Occipital lobe (tissue), 2 donors: ENCODE measurements around the gene BMP5. TPM values are rescaled to one million over a fixed set of nuclear protein-coding genes. Genes with fewer than 3 reads are reported as not detected.

ENCODE experiments used
- DNase-seq: peaks from one replicate; lab custom pipeline; 2025; lab: John Stamatoyannopoulos, UW
- total RNA-seq: library from RNA; depleted of rRNA; stranded (reverse); fragments of >200 nt; gene quantifications from one replicate; pipeline ENCODE4 v1.2.3, GENCODE V29; 2014

BMP5 gene
- total RNA-seq, 1 donor from 2014 or later, result 4.4 TPM

- no peak for DNase-seq
Measured at GRCh38 chr6:55872866-55873265, 2.5 kb downstream of the BMP5 start.

- DNase-seq, result no peak
Measured at GRCh38 chr6:55870181-55870813, 5.1 kb downstream of the BMP5 start.

DNA sequence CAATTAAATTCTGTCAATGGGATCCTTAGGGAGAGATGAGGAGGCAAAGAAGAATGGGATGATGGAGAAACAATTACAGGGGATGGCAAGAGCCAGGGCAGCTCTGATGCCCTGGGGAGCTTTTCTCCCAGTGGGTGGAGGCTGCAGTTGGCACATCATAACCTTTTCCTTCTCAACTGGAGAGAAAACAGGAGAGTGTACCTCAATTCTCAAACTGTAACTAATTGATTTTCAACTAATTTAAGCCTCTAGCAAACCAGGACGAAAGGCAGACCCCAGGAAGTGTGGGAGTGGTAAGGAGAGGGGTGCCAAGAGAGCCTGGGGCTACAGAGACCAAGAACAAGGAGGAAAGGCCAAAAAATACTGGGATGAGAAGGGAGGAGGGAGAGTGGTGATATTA lies 5.7 kb downstream of the BMP5 start:
- no peak for DNase-seq

- no peak for DNase-seq
Measured at GRCh38 chr6:55868771-55869479, 6.5 kb downstream of the BMP5 start.

DNA sequence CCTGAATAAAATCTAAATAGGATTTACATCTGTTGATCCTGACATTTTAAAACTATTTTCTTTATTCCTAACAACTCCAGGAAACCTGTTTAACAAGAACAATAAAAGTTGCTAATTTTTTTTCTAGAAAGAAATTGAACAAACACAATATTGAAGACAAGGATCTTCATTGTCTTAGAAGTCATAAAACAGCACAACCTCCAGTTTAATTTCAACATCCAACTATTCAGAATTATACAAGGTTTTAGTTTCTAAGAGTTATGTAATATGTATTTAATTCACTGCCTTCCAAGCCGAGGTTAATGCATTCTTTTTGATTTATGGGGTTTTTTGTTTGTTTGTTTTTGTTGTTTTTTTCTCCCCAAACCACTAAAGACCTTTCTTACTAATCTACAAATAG lies 7.2 kb downstream of the BMP5 start:
- no peak for DNase-seq

DNA sequence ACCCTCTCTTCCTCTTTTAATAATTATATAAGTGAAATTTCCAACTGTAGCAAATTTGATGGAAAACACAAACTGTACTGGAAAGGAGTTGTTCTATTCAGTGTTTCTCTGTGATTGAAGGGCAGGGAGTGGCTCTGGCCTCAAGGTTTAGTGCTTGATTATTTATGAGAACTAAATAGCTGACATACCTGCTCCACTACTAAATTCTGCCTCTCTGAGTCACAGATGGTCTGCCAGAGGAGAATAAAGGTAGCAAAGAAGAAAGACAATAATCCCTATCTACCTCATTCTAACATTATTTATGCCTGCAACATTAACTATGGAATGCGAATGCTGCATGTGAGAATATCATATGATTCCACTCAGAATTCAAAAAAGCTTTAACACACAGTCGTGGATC lies 9.3 kb downstream of the BMP5 start:
- no peak for DNase-seq

GRCh38 chr6:55853008-55854001 lies 22.1 kb downstream of the BMP5 start:
- DNase-seq, result no peak

DNA sequence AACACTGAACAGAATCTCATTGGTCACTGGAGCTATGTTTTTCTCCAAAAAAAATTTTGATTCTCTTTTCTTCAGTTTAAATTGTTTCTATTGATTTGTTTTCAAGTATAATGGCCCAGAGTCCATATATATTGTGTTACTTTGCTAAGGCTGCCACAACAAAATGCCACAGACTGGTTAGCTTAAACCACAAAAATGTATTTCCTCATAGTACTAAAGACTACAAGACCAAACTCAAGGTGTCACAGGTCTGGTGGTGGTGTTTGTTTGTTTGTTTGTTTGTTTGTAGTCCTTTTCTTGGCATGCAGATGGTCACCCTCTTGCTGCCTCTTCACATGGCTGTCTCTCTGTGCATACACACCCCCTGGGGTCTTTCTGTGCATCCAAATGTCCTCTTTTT lies 34.0 kb downstream of the BMP5 start:
- DNase-seq, result no peak

- DNase-seq, result no peak
Measured at GRCh38 chr6:55839080-55839479, 36.3 kb downstream of the BMP5 start.

- no peak for DNase-seq
Measured at GRCh38 chr6:55836945-55837344, 38.4 kb downstream of the BMP5 start.

DNA sequence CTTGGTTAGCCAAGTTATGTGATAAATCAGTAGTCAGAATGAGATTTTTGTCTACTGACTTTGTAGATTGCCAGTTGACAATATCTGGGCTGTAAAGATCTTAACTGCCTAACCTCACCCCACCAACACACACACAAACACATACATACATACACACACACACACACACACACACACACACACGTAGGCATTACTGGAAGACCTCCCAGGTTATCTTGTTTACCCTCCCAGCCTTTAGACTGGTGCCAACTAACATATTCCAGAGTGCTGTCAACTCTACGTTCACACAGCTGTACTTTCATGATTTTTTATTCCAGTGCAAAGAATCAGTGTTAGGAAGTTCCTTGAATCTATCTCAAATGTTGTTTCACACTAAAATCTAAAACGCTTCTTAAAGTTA lies 38.9 kb downstream of the BMP5 start:
- DNase-seq, result no peak

DNA sequence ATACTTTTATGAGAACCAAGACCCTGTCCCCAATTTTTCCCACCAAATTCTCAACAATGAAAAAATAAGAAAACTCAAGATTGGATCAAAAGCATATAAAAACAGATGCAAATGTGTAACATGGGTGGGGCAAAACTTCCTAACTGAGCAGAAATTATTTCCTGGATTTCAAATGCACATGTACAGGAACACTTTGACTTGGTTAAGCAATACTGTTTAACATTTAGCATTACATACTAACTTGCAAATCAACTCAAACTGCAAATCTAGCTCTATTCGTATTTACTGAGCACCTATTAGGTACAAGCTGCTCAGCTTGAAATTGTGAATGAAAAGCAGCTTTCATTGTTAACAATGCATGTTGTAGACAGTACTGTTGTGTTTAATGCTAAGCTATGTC lies 40.2 kb downstream of the BMP5 start:
- DNase-seq, result no peak

DNA sequence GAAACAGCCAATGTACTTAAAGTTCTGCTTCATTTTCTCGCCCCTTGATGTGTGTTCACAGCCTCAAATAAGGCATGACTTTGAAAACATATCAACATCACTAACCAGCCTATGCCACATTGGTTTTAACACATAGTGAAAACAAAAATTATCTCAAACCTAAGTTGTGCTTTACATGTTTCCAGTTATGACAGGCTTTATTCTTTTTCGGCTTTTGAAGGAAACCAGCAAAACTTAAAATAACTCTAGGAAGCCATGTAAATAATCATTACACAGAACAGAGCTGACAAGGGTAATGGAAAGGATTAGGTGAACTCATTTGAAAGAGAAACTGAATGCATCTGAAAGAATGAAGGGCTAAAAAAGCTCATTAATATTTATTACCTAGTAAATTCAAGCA lies 42.1 kb downstream of the BMP5 start:
- no peak for DNase-seq

DNA sequence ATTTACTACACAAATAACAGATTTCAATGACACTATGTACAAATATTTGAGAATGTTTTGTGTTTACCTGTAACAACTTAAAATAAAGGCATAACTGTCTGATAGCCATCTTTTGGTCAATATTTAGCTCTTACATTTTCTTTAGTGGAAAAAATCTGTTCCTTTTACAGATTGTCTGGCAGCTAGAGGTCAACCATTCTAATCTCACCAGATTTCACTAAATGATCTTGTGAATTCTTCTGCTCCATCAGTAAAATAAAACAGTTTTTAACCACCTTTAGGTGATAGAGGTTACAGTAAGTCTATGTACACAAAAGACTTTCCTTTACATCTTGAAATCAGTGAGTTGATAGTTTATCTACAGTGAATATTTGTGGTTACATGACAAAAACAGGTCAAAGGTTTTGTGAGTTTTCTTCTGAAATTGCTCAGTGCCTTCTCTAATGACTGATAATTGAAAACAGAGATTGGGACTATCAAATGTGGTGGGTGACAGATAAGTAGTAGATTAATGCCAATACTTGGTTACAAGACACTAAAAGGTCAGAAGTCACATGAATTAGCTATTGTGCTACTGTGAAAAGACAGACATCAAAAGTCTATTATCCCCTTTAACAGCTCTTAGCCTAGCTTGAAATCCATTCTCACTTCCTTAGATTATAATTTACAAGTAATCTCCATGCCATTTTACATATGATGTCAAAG lies 47.4 kb downstream of the BMP5 start:
- DNase-seq, result no peak

DNA sequence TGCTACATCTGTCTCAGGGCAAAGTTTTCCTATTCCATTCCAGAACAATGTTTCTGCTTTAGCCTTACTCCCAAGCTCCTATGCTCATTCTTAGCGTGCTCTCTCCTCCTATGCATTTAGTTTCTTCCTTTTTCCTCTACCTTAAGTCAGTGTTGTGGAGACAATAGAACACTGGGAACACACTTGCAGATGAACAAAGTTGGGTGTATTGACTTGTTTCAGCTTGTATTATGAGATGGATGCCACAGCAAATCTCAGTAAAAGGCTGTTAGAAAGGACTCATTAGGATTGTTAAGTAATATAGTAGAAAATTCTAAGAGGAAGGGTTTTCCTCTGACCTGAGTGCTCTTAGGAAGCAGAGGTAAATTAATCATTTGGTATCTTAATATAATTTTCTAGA lies 48.4 kb downstream of the BMP5 start:
- DNase-seq, result no peak

DNA sequence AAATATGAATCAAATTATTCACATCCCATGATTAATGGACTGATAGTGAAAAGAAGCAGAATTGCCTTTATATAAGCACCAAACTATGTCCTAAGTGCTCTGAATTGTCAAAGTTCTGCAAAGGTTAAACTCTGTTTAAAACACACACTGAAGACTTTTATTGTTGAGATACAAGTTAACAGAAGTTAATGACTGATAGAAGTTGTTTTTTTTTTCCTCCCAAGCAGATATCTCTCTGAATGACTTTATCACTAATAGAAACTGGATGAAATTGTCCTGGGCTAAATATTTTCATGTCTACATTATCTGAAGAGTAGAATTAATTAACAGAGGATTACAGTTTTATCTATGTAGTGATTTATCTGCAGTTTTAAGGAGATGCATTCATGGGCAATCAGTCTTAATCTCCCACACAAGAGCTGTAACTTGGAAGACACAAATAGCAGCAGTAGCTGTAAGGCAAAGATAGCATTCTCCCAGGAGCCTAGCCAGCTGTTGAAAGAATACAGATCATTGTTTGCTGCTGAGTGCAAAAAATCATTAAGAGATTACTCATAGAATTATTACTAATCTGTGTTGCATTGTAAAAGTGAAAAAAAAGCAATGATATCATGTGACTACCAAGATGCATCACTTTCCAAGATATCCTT lies 49.9 kb downstream of the BMP5 start:
- DNase-seq, result no peak

DNA sequence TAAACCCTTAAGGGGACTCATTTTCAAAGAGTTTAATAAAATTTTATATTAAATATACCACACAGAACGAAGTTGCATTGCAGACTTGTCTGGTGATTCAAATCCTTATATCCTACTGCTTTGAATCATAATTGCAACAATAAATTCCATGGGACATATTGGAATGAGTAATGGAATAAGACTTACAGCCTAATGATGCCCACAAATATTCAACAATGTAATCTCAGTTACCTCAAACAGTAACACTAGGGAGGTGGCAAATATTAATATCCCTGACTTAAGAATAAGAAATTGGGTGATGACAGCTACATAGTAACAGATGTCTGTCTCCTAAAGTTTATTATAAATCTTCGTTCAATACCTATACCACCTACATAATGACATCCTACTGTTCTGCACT lies 52.6 kb downstream of the BMP5 start:
- DNase-seq, result no peak

DNA sequence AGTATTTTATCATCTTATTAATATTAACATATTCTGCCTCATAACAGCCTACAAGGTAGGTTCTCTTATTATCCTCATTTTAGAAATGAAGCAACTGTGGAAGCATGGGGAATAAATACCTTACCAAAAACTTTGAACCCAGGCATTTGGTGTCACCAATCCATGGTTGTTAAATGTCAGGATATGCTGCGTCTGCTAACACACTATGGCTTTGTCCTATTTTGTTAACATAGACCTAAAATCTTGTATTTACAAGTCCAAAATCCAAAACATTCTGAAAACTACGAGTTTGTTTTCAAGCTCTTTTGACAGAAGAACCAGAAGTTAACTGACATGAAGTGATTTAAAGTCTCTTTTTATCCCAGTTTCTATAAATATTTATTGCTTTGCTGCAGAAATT lies 53.4 kb downstream of the BMP5 start:
- DNase-seq, result no peak

DNA sequence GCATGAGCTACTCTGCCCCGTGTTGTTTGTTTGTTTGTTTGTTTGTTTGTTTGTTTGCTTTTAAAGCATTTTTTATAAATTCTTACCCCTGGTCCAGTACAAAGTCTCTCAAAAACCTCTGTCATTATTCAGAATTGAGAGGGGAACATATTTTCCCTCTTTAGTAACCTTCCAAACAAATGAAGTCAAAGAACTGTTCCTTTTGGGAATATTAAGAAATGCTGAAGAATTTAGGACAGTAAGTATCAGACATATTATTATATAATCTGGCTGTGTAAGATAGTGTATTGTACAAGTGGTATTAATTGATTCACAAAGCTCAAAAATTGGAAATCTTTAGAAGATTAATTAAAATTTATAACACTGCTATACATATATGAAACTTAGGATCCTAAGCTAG lies 54.7 kb downstream of the BMP5 start:
- no peak for DNase-seq

GRCh38 chr6:55819811-55820210 lies 55.6 kb downstream of the BMP5 start:
- no peak for DNase-seq

DNA sequence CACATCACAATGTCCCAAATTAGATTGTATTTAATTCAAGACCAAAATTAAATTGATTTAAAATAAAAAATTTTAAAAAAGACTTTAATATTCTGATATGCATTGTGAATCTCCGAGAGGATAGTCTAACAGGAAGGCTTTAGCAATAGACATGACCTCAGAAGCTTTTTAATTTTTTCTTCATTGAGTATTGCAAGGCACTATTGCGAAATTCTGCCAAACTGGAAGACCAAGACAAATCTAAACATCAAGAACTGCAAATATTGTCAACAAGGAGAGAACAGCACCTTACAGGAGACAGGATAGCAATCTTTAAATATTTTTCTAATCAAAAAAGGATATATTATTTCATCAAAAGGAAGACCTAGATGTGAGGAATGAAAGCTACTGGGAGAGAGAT lies 56.9 kb downstream of the BMP5 start:
- no peak for DNase-seq
